Measurements from ENCODE around the gene SH3GLB1. TPM values are rescaled to one million over a fixed set of nuclear protein-coding genes. Genes with fewer than 3 reads are reported as not detected.

The SH3GLB1 gene
- total RNA-seq, 4 donors from 2014 or later: 94.9 to 135 (median 98.6) TPM

DNA sequence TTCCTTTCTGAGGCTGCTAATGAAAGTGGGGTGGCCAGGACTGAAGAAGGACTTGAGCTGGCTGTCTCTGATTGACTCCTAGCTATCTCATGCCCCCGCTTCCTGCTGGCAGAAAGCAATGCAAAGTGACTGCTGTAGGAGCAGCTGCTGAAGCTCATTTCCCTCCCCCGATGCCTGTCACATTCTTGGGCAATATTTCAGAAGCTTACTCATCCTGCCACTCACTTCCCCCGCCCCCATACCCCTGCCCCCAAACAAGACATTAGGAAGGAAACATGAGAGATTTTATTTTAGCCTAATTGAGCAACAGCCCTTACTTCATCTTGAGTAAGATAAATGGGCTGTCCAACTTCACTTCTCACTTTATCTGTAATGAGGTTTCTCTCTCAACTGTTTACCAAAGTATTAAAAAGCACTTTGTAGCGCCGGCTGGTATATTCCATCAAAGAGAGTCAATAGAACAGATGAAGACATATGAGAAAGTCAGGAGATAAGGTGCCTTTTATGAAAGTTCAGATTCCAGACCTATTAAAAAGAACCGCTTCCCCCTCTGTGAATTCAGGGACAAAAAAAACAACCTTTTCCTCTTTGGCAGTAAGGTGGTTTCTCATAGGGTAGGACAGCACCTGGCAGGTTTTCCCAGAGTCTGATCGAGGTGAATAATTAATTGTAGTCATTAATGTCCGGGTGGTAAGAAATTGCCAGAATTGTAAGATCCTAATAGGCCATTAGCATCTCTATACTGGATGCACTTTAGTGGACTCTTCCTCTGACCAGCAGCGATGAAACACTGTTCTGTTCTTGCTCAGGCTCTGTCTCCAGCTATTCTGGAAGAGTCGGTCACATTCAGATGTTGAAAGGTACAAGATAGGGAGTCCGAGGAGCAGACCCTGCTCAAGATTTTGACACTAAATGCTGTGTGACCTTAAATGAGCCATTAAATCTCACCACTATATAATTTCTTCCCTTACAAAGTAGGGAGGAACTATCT lies 70.2 kb downstream of the SH3GLB1 start:
- TF ChIP-seq CTCF (IDR thresholded peaks at IDR 0.05; ENCODE audit: low read depth): no peak

GRCh38 chr1:86775395-86775794 lies 71.0 kb downstream of the SH3GLB1 start:
- TF ChIP-seq CTCF (IDR thresholded peaks at IDR 0.05; ENCODE audit: low read depth): no peak

DNA sequence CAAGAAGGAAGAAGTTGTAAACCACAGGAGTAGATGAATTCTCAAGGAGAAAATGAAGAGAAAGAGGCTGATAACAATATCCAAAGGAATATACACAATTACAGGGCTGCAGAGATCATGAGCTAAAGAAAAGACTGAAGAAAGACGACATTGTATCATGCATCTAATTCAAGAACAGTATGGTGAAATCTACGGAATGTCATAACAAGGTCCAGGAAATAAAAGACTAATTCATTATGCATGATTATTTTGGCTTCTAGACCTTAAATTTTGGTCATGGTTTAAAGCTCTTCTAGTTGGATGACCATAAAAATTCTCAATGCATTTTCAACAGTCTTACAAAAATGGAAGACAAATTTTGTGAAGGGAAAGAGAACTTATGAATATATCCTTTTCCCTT lies 71.7 kb downstream of the SH3GLB1 start:
- TF ChIP-seq CTCF (IDR thresholded peaks at IDR 0.05; ENCODE audit: low read depth): no peak

- no peak for TF ChIP-seq CTCF (IDR thresholded peaks at IDR 0.05; ENCODE audit: low read depth)
Measured at GRCh38 chr1:86778569-86779239, 74.3 kb downstream of the SH3GLB1 start.

DNA sequence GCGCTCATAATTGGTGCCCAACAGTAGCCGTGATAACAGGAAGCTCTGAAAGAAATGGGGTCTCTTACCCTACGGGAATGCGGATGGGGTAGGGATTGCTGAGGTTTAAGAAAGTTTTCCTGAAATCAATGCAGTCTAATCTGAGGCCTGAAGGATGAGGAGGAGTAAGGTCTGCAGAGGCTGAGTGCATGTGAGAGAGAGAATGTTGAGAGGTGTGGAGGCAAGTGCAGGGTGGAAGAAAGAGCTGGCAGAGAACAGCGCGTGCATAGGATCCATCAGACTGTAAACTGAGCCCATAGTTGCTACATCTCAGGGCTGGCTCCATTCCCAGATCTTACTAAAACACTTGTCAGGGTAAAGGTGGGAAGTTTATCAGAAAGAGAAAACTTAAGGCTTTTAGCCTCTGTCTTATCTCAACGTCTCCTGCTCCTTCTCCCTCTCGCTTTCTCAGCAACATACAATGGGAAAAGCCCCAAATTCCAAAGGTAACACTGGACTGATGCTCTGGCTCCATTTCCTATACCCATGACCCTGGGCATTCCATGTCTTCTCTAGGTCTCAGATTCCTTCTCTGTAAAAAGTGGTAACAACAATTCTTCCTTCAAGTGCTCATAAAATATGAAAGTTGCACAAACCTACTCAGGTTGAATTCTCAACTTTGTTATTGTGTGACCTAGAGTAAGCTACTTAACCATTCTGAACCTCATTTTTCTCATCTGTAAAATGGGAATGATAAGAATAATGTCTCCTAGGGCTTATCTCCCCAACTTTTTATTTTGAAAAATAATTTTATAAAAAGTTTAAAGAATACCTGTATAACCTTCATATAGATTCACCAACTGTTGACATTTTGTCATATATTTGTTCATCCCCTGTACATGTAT lies 75.2 kb downstream of the SH3GLB1 start:
- TF ChIP-seq CTCF (IDR thresholded peaks at IDR 0.05; ENCODE audit: low read depth): no peak

- no peak for TF ChIP-seq CTCF (IDR thresholded peaks at IDR 0.05; ENCODE audit: low read depth)
Measured at GRCh38 chr1:86782482-86782881, 78.1 kb downstream of the SH3GLB1 start.
